ENCODE results near the gene MARVELD2. TPM values are rescaled to one million over a fixed set of nuclear protein-coding genes. Genes with fewer than 3 reads are reported as not detected.

The MARVELD2 gene
- total RNA-seq, 1 experiment from 2014 or later: 47.2 TPM

- H3K27me3 ChIP-seq (replicated peaks; ENCODE audit: control insufficient read depth, insufficient read depth, low read length): no peaks in the 10 kb centered on the region
- BruUV-seq (replicated peaks): no TSS peak
- peaks cover 39% of the 10 kb centered on the region for H3K4me1 ChIP-seq
- H3K9me3 Mint-ChIP-seq (ENCODE audit: unreplicated experiment): no peaks in the 10 kb centered on the region
- H3K4me3 Mint-ChIP-seq (ENCODE audit: unreplicated experiment): peak overlapping the region; percentile 100
- ChIA-PET CTCF (no interaction called here), POLR2A (interaction anchor here (1.1 to 1.2 kb wide), 2 partner anchors 38 to 41 kb away, joined by 4 to 13 read pairs; no protein-coding TSS in a partner anchor)
- H3K27ac Mint-ChIP-seq (ENCODE audit: unreplicated experiment): peak overlapping the region; percentile 100
- H3K36me3 Mint-ChIP-seq (ENCODE audit: insufficient read depth, unreplicated experiment): peaks cover 41% of the 10 kb centered on the region
- intact Hi-C loops (cut with micrococcal nuclease; ENCODE audit: unreplicated experiment): loop anchor here (1.0 to 10.0 kb wide), 3 partner anchors 39 to 398 kb away; partner anchors contain the start of genes MARVELD2 and SLC30A5
- H3K27me3 Mint-ChIP-seq (ENCODE audit: insufficient read depth, unreplicated experiment): no peaks in the 10 kb centered on the region
- H3K36me3 ChIP-seq (ENCODE audit: control insufficient read depth, insufficient read depth, low read length): no peaks in the 10 kb centered on the region
- peaks cover 43% of the 10 kb centered on the region for H3K4me1 Mint-ChIP-seq (ENCODE audit: low read depth, unreplicated experiment)
- H3K4me3 ChIP-seq (ENCODE audit: low read depth, low read length): peak overlapping the region; percentile 99
- TF ChIP-seq, protein P1, sequence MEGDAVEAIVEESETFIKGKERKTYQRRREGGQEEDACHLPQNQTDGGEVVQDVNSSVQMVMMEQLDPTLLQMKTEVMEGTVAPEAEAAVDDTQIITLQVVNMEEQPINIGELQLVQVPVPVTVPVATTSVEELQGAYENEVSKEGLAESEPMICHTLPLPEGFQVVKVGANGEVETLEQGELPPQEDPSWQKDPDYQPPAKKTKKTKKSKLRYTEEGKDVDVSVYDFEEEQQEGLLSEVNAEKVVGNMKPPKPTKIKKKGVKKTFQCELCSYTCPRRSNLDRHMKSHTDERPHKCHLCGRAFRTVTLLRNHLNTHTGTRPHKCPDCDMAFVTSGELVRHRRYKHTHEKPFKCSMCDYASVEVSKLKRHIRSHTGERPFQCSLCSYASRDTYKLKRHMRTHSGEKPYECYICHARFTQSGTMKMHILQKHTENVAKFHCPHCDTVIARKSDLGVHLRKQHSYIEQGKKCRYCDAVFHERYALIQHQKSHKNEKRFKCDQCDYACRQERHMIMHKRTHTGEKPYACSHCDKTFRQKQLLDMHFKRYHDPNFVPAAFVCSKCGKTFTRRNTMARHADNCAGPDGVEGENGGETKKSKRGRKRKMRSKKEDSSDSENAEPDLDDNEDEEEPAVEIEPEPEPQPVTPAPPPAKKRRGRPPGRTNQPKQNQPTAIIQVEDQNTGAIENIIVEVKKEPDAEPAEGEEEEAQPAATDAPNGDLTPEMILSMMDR (IDR thresholded peaks at IDR 0.05; ENCODE audit: insufficient read depth in 1 of 2, low read depth in 1 of 2, low read length in 1 of 2, severe bottlenecking in 1 of 2, unreplicated experiment in 1 of 2): no peak
- DNase-seq: peak in 1 of 2 experiments; percentile 60
- H3K9me3 ChIP-seq: no peaks in the 10 kb centered on the region
Observed at GRCh38 chr5:69492923-69493395, 78.0 kb downstream of the MARVELD2 start.

GRCh38 chr5:69493396-69494133, 78.6 kb downstream of the MARVELD2 start:
- no peaks in the 10 kb centered on the region for H3K9me3 ChIP-seq
- intact Hi-C loops (cut with micrococcal nuclease; ENCODE audit: unreplicated experiment): loop anchor here (10.0 kb wide), 1 partner anchor 399 kb away; the partner anchor contains the start of gene SLC30A5
- H3K27me3 Mint-ChIP-seq (ENCODE audit: insufficient read depth, unreplicated experiment): no peaks in the 10 kb centered on the region
- no peaks in the 10 kb centered on the region for H3K9me3 Mint-ChIP-seq (ENCODE audit: unreplicated experiment)
- H3K4me1 Mint-ChIP-seq (ENCODE audit: low read depth, unreplicated experiment): peaks cover 43% of the 10 kb centered on the region
- H3K4me3 Mint-ChIP-seq (ENCODE audit: unreplicated experiment): peak overlapping the region; percentile 100
- no peaks in the 10 kb centered on the region for H3K36me3 ChIP-seq (ENCODE audit: control insufficient read depth, insufficient read depth, low read length)
- H3K27ac Mint-ChIP-seq (ENCODE audit: unreplicated experiment): peak overlapping the region; percentile 100
- TF ChIP-seq, protein P1 (IDR thresholded peaks at IDR 0.05; ENCODE audit: insufficient read depth in 1 of 2, low read depth in 1 of 2, low read length in 1 of 2, severe bottlenecking in 1 of 2, unreplicated experiment in 1 of 2): no peak
- ChIA-PET CTCF (no interaction called here), POLR2A (interaction anchor here (1.1 kb wide), 1 partner anchor 39 kb away, joined by 13 read pairs; no protein-coding TSS in a partner anchor)
- no peaks in the 10 kb centered on the region for H3K27me3 ChIP-seq (replicated peaks; ENCODE audit: control insufficient read depth, insufficient read depth, low read length)
- peaks cover 42% of the 10 kb centered on the region for H3K4me1 ChIP-seq
- peaks cover 41% of the 10 kb centered on the region for H3K36me3 Mint-ChIP-seq (ENCODE audit: insufficient read depth, unreplicated experiment)
- peak; percentile 70 to 75 for DNase-seq
- peak overlapping the region; percentile 99 for H3K4me3 ChIP-seq (ENCODE audit: low read depth, low read length)
- no TSS peak for BruUV-seq (replicated peaks)

Other genes starting within 250 kb of the MARVELD2 start
- 311 and 338 TPM in 2 replicates for gene CCNB1, start 248.0 kb upstream of the MARVELD2 start, total RNA-seq (2022)
- 30.2 and 32.4 TPM in 2 replicates for gene CENPH, start 225.5 kb upstream of the MARVELD2 start, total RNA-seq (2022)
- gene CDK7, start 180.2 kb upstream of the MARVELD2 start, total RNA-seq (2022): 82.4 and 90.5 TPM in 2 replicates
- gene CCDC125, start 82.3 kb upstream of the MARVELD2 start, total RNA-seq (2022): 20.8 and 22.4 TPM in 2 replicates
- 66.8 and 75.1 TPM in 2 replicates for gene AK6, start 45.6 kb upstream of the MARVELD2 start, total RNA-seq (2022)
- gene TAF9, start 45.6 kb upstream of the MARVELD2 start, total RNA-seq (2022): 92.5 and 101 TPM in 2 replicates
- gene RAD17, start 45.3 kb upstream of the MARVELD2 start, total RNA-seq (2022): 33.8 and 36.0 TPM in 2 replicates
- gene OCLN, start 77.7 kb downstream of the MARVELD2 start, total RNA-seq (2022): 174 and 184 TPM in 2 replicates
- gene GTF2H2C, start 145.1 kb downstream of the MARVELD2 start, total RNA-seq (2022): 44.8 and 52.9 TPM in 2 replicates

Data from Caco-2 (cell line).